ENCODE results near the gene NECTIN1.

DNA sequence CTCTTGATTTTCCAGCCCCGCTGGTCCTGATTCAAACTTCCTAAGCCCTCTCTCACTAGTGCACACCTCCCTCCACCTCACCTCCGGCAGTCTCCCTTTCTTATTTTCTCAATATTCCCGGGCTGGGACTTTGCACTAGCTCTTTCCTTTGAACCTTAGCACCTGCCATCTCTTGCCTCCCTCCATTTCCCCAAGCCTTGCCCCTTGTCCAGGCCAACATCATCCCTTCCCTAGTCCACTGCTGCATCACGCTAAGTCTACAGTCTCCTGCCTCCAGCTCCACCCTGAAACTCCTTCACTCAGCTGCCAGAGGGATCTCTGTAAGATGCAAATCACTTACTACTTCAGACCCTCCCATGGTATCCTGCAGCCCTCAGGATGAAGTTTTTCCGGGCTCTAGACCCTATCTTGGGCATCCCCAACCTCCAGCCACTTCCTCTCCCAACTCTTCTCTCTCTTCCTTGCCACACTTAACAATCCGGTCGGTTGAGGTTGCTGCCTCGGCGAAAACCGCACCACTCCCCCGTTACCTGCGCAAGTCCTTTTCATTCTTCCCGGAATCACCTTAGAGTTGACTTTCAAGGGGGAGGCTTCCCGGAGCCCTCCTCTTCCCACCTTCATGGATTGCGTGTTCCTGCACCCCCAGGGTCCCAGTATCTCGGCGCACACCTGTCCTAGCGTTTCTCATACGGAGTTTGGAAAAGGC, 42.7 kb downstream of the NECTIN1 start:
- TF ChIP-seq, protein P1, sequence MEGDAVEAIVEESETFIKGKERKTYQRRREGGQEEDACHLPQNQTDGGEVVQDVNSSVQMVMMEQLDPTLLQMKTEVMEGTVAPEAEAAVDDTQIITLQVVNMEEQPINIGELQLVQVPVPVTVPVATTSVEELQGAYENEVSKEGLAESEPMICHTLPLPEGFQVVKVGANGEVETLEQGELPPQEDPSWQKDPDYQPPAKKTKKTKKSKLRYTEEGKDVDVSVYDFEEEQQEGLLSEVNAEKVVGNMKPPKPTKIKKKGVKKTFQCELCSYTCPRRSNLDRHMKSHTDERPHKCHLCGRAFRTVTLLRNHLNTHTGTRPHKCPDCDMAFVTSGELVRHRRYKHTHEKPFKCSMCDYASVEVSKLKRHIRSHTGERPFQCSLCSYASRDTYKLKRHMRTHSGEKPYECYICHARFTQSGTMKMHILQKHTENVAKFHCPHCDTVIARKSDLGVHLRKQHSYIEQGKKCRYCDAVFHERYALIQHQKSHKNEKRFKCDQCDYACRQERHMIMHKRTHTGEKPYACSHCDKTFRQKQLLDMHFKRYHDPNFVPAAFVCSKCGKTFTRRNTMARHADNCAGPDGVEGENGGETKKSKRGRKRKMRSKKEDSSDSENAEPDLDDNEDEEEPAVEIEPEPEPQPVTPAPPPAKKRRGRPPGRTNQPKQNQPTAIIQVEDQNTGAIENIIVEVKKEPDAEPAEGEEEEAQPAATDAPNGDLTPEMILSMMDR (IDR thresholded peaks at IDR 0.05; ENCODE audit: poor library complexity), result no peak
- TF ChIP-seq EZH2 (IDR thresholded peaks at IDR 0.05; ENCODE audit: borderline replicate concordance), result no peak
- no peak for TF ChIP-seq EZH2phosphoT487 (IDR thresholded peaks at IDR 0.05; ENCODE audit: low read depth, severe bottlenecking, unreplicated experiment)
